DOHH2 (cell line): ENCODE results near the gene TSPAN33.

ENCODE experiments used
- CTCF ChIP-seq: fragments of 200-600 bp; sonication (generic); IDR thresholded peaks from one replicate; pipeline ENCODE4 v1.5.1; 2014; ENCODE audit warnings: antibody characterized with exemption, mild to moderate bottlenecking, low read depth, low read length; ENCODE audit not compliant: poor library complexity, severe bottlenecking
- EZH2phosphoT487 ChIP-seq: fragments of 200-600 bp; sonication (generic); IDR thresholded peaks from 2 replicates; pipeline ENCODE4 v1.6.1; 2017; ENCODE audit warnings: borderline replicate concordance, mild to moderate bottlenecking, antibody characterized with exemption, low read length, moderate library complexity, mixed read lengths

GRCh38 chr7:129212596-129212995, 68.1 kb downstream of the TSPAN33 start:
- TF ChIP-seq CTCF (no peak), EZH2phosphoT487 (no peak)
